Keratinocyte (primary cell): ENCODE data around the gene SMURF2.

ENCODE experiments used
- CTCF ChIP-seq, 3 experiments: IDR thresholded peaks in 1 of 3; conservative IDR thresholded peaks in 1 of 3; optimal IDR thresholded peaks in 1 of 3; 2 replicates in 2 of 3; 3 replicates in 1 of 3; pipeline versions ENCODE3 to v1.5.1; 2011; ENCODE audit warnings: low read length in 3 of 3, mild to moderate bottlenecking in 3 of 3, moderate library complexity in 2 of 3, control low read depth in 1 of 3, inconsistent platforms in 1 of 3; ENCODE audit not compliant: insufficient read depth in 2 of 3; ENCODE audit errors: extremely low read depth in 1 of 3
- EZH2 ChIP-seq: IDR thresholded peaks from one replicate; pipeline ENCODE4 v1.6.1; 2012; ENCODE audit warnings: inconsistent platforms, mild to moderate bottlenecking, low read length, moderate library complexity

- TF ChIP-seq CTCF (optimal IDR thresholded peaks at IDR 0.05 in 1 of 3, IDR thresholded peaks at IDR 0.05 in 1 of 3, conservative IDR thresholded peaks at IDR 0.05 in 1 of 3; ENCODE audit: extremely low read depth in 1 of 3, insufficient read depth in 2 of 3, low read length in 3 of 3): no peak
- TF ChIP-seq EZH2: no peak
Observed at GRCh38 chr17:64608571-64608981, 53.5 kb downstream of the SMURF2 start.
